ENCODE results near the gene PRKAR2B. TPM values are rescaled to one million over a fixed set of nuclear protein-coding genes. Genes with fewer than 3 reads are reported as not detected.

Gene PRKAR2B
- polyA plus RNA-seq, 1 of the 3 experiments (the other 2 are of a cell fraction): 17.3 TPM

DNA sequence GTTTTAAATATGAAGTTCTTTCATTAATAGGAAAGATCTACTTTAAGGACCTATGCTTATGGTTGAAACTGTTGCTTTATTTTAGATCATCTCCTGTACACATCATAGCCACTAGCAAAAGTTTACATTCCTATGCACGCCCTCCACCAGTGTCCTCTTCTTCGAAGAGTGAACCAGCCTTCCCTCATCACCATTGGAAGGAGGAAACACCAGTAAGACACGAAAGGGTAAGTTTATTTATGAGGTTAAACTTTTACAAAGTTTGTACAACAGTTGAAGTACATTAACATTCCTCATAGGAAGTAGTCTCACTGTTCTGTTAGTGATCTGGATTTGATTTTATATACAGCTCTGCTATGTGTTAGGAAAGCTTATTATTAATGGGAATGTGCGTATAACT, 141.2 kb downstream of the PRKAR2B start (continued):
- TF ChIP-seq, protein P1, sequence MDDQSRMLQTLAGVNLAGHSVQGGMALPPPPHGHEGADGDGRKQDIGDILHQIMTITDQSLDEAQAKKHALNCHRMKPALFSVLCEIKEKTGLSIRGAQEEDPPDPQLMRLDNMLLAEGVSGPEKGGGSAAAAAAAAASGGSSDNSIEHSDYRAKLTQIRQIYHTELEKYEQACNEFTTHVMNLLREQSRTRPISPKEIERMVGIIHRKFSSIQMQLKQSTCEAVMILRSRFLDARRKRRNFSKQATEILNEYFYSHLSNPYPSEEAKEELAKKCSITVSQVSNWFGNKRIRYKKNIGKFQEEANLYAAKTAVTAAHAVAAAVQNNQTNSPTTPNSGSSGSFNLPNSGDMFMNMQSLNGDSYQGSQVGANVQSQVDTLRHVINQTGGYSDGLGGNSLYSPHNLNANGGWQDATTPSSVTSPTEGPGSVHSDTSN (IDR thresholded peaks at IDR 0.05): no peak

DNA sequence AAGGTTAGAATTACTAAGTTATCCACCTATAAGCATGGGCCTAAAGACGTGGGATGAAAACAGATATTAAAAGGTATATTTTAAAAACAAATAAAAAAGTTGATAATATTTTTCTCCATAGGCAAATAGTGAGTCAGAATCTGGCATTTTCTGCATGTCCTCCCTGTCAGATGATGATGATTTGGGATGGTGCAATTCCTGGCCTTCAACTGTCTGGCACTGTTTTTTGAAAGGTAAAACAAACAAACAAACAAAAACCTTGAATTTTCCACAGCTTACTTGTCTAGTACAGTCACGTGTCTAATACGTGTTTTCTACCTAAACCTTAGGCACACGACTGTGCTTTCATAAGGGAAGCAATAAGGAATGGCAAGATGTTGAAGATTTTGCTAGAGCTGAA, 141.7 kb downstream of the PRKAR2B start:
- DNase-seq: no peak
- Histone ChIP-seq H3K9ac (no peak overlapping the region), H3K9me3 (no peaks in the 10 kb centered on the region), H4K20me1 (ENCODE audit: insufficient read depth) (peaks cover 2% of the 10 kb centered on the region; the same call in 1 of the 2 replicates), H3K4me3 (ENCODE audit: low read depth in 2 of 2, low read length in 1 of 2) (no peak overlapping the region), H3K27me3 (ENCODE audit: insufficient read depth) (no peaks in the 10 kb centered on the region), H3K79me2 (ENCODE audit: insufficient read depth) (peaks cover 10% of the 10 kb centered on the region; the same call in 1 of the 2 replicates), H3K4me1 (ENCODE audit: control insufficient read depth in 1 of 2, insufficient read depth in 2 of 2, low read depth in 1 of 2, low read length in 1 of 2) (no peaks in the 10 kb centered on the region; a peak in 1 of 4 replicates), H3K4me2 (no peak overlapping the region), H3K27ac (ENCODE audit: low read depth in 2 of 2, low read length in 1 of 2) (no peak overlapping the region; a peak in 1 of 4 replicates), H3K9me2 (no peaks in the 10 kb centered on the region), H3K36me3 (replicated peaks in 1 of 2; ENCODE audit: control insufficient read depth in 1 of 2, insufficient read depth in 2 of 2, low read length in 1 of 2) (peaks cover 88 to 89% of the 10 kb centered on the region in 2 experiments), H2AFZ (ENCODE audit: low read depth) (no peak overlapping the region), H3F3A (replicated peaks; ENCODE audit: insufficient read depth) (peaks cover 5% of the 10 kb centered on the region)
- POLR2A ChIA-PET: no interaction called here
- CTCF ChIA-PET: interaction anchor here (0.8 kb wide), 1 partner anchor 9 kb away, joined by 3 read pairs; no protein-coding TSS in a partner anchor
- WGBS (ENCODE audit: low lambda C conversion rate): 86% methylated on average over 4 of the region's 4 CpGs
- no peak for TF ChIP-seq TAF1 (IDR thresholded peaks at IDR 0.05; ENCODE audit: borderline replicate concordance, low read depth, low read length)
- TF ChIP-seq POLR2AphosphoS5 (IDR thresholded peaks at IDR 0.05; ENCODE audit: low read depth, low read length): no peak
- TF ChIP-seq, protein P2, sequence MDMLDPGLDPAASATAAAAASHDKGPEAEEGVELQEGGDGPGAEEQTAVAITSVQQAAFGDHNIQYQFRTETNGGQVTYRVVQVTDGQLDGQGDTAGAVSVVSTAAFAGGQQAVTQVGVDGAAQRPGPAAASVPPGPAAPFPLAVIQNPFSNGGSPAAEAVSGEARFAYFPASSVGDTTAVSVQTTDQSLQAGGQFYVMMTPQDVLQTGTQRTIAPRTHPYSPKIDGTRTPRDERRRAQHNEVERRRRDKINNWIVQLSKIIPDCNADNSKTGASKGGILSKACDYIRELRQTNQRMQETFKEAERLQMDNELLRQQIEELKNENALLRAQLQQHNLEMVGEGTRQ (IDR thresholded peaks at IDR 0.05; ENCODE audit: borderline replicate concordance, low read depth, low read length): no peak
- TF ChIP-seq YY1 (IDR thresholded peaks at IDR 0.05; ENCODE audit: low read depth): no peak
- TF ChIP-seq EZH2phosphoT487 (IDR thresholded peaks at IDR 0.05; ENCODE audit: borderline replicate concordance, low read depth): no peak

DNA sequence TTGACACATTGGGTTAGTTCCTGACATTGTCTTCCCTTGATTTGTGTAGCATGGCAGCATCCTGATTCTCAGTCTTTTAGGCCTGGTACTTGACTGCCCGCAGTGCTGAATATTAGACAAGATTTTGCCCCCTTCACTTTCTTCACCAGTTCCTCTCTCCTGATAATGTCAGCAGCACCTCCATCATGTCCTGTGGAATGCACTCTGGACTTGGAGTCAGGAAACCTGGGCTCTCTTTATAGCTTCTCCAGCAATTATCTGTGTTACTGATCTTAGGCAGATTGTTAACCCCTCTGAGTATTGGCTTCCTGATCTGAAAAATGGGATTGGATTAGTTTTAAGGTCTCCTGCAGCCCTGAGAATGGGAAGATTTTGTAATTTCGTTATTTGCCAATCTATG, 143.3 kb downstream of the PRKAR2B start:
- Histone ChIP-seq H3F3A (replicated peaks; ENCODE audit: insufficient read depth) (peaks cover 5% of the 10 kb centered on the region), H3K27ac (ENCODE audit: low read depth in 2 of 2, low read length in 1 of 2) (no peak overlapping the region), H4K20me1 (ENCODE audit: insufficient read depth) (no peaks in the 10 kb centered on the region), H3K9ac (no peak overlapping the region), H3K9me3 (no peaks in the 10 kb centered on the region), H3K9me2 (no peaks in the 10 kb centered on the region), H3K36me3 (replicated peaks in 1 of 2; ENCODE audit: control insufficient read depth in 1 of 2, insufficient read depth in 2 of 2, low read length in 1 of 2) (peaks cover 89 to 91% of the 10 kb centered on the region in 2 experiments), H3K27me3 (ENCODE audit: insufficient read depth) (no peaks in the 10 kb centered on the region), H3K4me1 (ENCODE audit: control insufficient read depth in 1 of 2, insufficient read depth in 2 of 2, low read depth in 1 of 2, low read length in 1 of 2) (no peaks in the 10 kb centered on the region; a peak in 1 of 4 replicates), H3K79me2 (ENCODE audit: insufficient read depth) (peaks cover 3% of the 10 kb centered on the region; the same call in 1 of the 2 replicates), H3K4me3 (ENCODE audit: low read depth in 2 of 2, low read length in 1 of 2) (no peak overlapping the region), H3K4me2 (no peak overlapping the region), H2AFZ (ENCODE audit: low read depth) (no peak overlapping the region)
- POLR2A ChIA-PET: no interaction called here
- TF ChIP-seq, protein P1 (IDR thresholded peaks at IDR 0.05): no peak
- TF ChIP-seq SMC3 (IDR thresholded peaks at IDR 0.05; ENCODE audit: low read depth, low read length) (no peak), FOXJ3 (CRISPR knock-in tag; IDR thresholded peaks at IDR 0.05) (no peak), MXI1 (IDR thresholded peaks at IDR 0.05; ENCODE audit: low read depth, low read length) (no peak), ELF1 (IDR thresholded peaks at IDR 0.05) (no peak), FOSL2 (IDR thresholded peaks at IDR 0.05; ENCODE audit: borderline replicate concordance, low read depth) (no peak), YY1 (IDR thresholded peaks at IDR 0.05; ENCODE audit: low read depth) (no peak)
- TF ChIP-seq, protein P3, sequence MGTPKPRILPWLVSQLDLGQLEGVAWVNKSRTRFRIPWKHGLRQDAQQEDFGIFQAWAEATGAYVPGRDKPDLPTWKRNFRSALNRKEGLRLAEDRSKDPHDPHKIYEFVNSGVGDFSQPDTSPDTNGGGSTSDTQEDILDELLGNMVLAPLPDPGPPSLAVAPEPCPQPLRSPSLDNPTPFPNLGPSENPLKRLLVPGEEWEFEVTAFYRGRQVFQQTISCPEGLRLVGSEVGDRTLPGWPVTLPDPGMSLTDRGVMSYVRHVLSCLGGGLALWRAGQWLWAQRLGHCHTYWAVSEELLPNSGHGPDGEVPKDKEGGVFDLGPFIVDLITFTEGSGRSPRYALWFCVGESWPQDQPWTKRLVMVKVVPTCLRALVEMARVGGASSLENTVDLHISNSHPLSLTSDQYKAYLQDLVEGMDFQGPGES (IDR thresholded peaks at IDR 0.05; ENCODE audit: low read depth, low read length): no peak
- TF ChIP-seq, protein P4, sequence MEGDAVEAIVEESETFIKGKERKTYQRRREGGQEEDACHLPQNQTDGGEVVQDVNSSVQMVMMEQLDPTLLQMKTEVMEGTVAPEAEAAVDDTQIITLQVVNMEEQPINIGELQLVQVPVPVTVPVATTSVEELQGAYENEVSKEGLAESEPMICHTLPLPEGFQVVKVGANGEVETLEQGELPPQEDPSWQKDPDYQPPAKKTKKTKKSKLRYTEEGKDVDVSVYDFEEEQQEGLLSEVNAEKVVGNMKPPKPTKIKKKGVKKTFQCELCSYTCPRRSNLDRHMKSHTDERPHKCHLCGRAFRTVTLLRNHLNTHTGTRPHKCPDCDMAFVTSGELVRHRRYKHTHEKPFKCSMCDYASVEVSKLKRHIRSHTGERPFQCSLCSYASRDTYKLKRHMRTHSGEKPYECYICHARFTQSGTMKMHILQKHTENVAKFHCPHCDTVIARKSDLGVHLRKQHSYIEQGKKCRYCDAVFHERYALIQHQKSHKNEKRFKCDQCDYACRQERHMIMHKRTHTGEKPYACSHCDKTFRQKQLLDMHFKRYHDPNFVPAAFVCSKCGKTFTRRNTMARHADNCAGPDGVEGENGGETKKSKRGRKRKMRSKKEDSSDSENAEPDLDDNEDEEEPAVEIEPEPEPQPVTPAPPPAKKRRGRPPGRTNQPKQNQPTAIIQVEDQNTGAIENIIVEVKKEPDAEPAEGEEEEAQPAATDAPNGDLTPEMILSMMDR (IDR thresholded peaks at IDR 0.05): no peak
- CTCF ChIA-PET: interaction anchor here (1.0 to 2.5 kb wide), 4 partner anchors 13 to 395 kb away, joined by 3 to 11 read pairs (median 3); no protein-coding TSS in a partner anchor
- no peak for DNase-seq
- 83% methylated on average over 2 of the region's 2 CpGs for WGBS (ENCODE audit: low lambda C conversion rate)

All from SK-N-SH (cell line).